ENCODE results near the gene KIAA0753. TPM values are rescaled to one million over a fixed set of nuclear protein-coding genes. Genes with fewer than 3 reads are reported as not detected.

KIAA0753 gene
- total and polyA plus RNA-seq, 2 of the 4 experiments (the other 2 are of a cell fraction) = 10.2 to 17.6 TPM

- no peak overlapping the region for H2BK15ac ChIP-seq (ENCODE audit: low read depth, low read length)
- DNase-seq (no peak), ATAC-seq (ENCODE audit: low read depth) (no peak; the same call in 1 of the 2 replicates)
- H3K9ac ChIP-seq (ENCODE audit: low read depth, low read length) = no peak overlapping the region
- H3K4me2 ChIP-seq (ENCODE audit: low read depth, low read length) = peak overlapping the region; percentile 82
- H3K4ac ChIP-seq (ENCODE audit: low read depth, low read length) = peak overlapping the region; percentile 45; the same call in 1 of the 2 replicates
- H2BK120ac ChIP-seq (ENCODE audit: low read depth, low read length) = no peak overlapping the region
- no peak overlapping the region for H2BK5ac ChIP-seq (ENCODE audit: low read depth, low read length, poor library complexity, severe bottlenecking)
- H3K56ac ChIP-seq (ENCODE audit: extremely low read depth, insufficient read depth, low read length) = no peak overlapping the region
- 0 out of 2 replicates have a peak, but pooled peaks cover 4% of the 10 kb centered on the region for H4K20me1 ChIP-seq (ENCODE audit: insufficient read depth, low read length)
- no peak overlapping the region for H4K8ac ChIP-seq (ENCODE audit: low read depth in 2 of 2, low read length in 2 of 2)
- H3K36me3 ChIP-seq (ENCODE audit: control insufficient read depth, insufficient read depth, low read length) = no peaks in the 10 kb centered on the region
- H4K5ac ChIP-seq (ENCODE audit: low read depth, low read length) = no peak overlapping the region
- H3K14ac ChIP-seq (replicated peaks; ENCODE audit: low read depth, low read length) = no peak overlapping the region; the same call in 1 of the 2 replicates
- H4K91ac ChIP-seq (ENCODE audit: insufficient read depth, low read depth, low read length) = no peak overlapping the region; the same call in 1 of the 2 replicates
- peak overlapping the region; percentile 69 for H2AFZ ChIP-seq (replicated peaks; ENCODE audit: low read length, poor library complexity)
- 0% methylated on average over 1 of the region's 12 CpGs; no CpG with 5 or more reads in 1 of the 2 experiments for WGBS, 2 experiments (ENCODE audit: extremely low coverage in 2 of 2, insufficient read length in 1 of 2)
- intact Hi-C loops (cut with micrococcal nuclease) = loop anchor here (5.0 kb wide), 1 partner anchor 83 kb away; no protein-coding TSS in a partner anchor
- H3K9me1 ChIP-seq (ENCODE audit: insufficient read depth, low read length) = no peaks in the 10 kb centered on the region; the same call in 1 of the 2 replicates
- no peaks in the 10 kb centered on the region for H3K79me1 ChIP-seq (ENCODE audit: low read depth in 1 of 2, low read length in 2 of 2)
- peaks cover 5% of the 10 kb centered on the region; the same call in 1 of the 2 replicates for H3K4me1 ChIP-seq (ENCODE audit: control insufficient read depth, insufficient read depth, low read length)
- peak overlapping the region; percentile 56; the same call in 1 of the 2 replicates for H3K4me3 ChIP-seq (ENCODE audit: insufficient read depth, low read depth, low read length)
- ChIA-PET CTCF (no interaction called here), POLR2A (ENCODE audit: unreplicated experiment) (interaction anchor here (0.6 kb wide), 1 partner anchor 87 kb away, joined by 5 read pairs; no protein-coding TSS in a partner anchor)
- H3K23ac ChIP-seq (ENCODE audit: low read depth, low read length) = peak overlapping the region; percentile 84
- H2BK20ac ChIP-seq (ENCODE audit: low read depth, low read length) = no peak overlapping the region
- TF ChIP-seq RFX5 (IDR thresholded peaks at IDR 0.05; ENCODE audit: low read depth, low read length) = no peak
- no peak for TF ChIP-seq MAZ (IDR thresholded peaks at IDR 0.05; ENCODE audit: borderline replicate concordance, low read depth, low read length)
- no peak for TF ChIP-seq MAFK (IDR thresholded peaks at IDR 0.05; ENCODE audit: low read depth, low read length)
- no peak for TF ChIP-seq POLR2A (IDR thresholded peaks at IDR 0.05; ENCODE audit: low read depth, low read length)
- no peak for TF ChIP-seq RAD21 (IDR thresholded peaks at IDR 0.05; ENCODE audit: low read length)
- no peak for TF ChIP-seq NFE2L2 (IDR thresholded peaks at IDR 0.05; ENCODE audit: low read depth, low read length)
- TF ChIP-seq CHD1 (IDR thresholded peaks at IDR 0.05; ENCODE audit: low read depth, low read length) = no peak
- TF ChIP-seq USF2 (IDR thresholded peaks at IDR 0.05; ENCODE audit: low read depth, low read length) = no peak
- no peak for TF ChIP-seq CEBPB (IDR thresholded peaks at IDR 0.05; ENCODE audit: low read depth, low read length)
- no peak for TF ChIP-seq FOS (IDR thresholded peaks at IDR 0.05; ENCODE audit: low read depth, low read length)
- no peak for TF ChIP-seq MXI1 (IDR thresholded peaks at IDR 0.05; ENCODE audit: borderline replicate concordance, low read depth, low read length)
- no peak for TF ChIP-seq SMC3 (IDR thresholded peaks at IDR 0.05; ENCODE audit: low read depth, low read length)
- in situ Hi-C loops (cut with MboI; ENCODE audit: low sequenced_read_pairs) = no loop called here
- dilution Hi-C loops (cut with HindIII; ENCODE audit: low sequenced_read_pairs, unreplicated experiment) = no loop called here
- peak overlapping the region; percentile 56 for H2AK9ac ChIP-seq (replicated peaks; ENCODE audit: low read depth, low read length, poor library complexity)
- BruUV-seq (replicated peaks) = no TSS peak
- H3K18ac ChIP-seq (ENCODE audit: low read depth, low read length) = no peak overlapping the region
- no peaks in the 10 kb centered on the region for H3K9me3 ChIP-seq (ENCODE audit: control insufficient read depth, insufficient read depth, low read length)
- H2AK5ac ChIP-seq (ENCODE audit: low read depth, low read length) = peak overlapping the region; percentile 67
- peaks cover 35% of the 10 kb centered on the region for H3K27me3 ChIP-seq (ENCODE audit: control insufficient read depth, insufficient read depth, low read length)
- H3K27ac ChIP-seq (ENCODE audit: insufficient read depth, low read length) = no peak overlapping the region
Measured at GRCh38 chr17:6554871-6555330, 85.6 kb downstream of the KIAA0753 start.
